T-helper 2 cell (primary cell): ENCODE results near the gene VIM.
"Not testable (repeated sequence)": the region's sequence is repeated elsewhere in the genome, so short reads cannot be mapped to it uniquely, and the experiment has no call there.

ENCODE experiments used
- DNase-seq, 5 experiments: peaks; one replicate each; pipeline versions ENCODE4 v3.0.0 to v3.0.0-alpha.2; 2012 to 2022

The VIM gene

GRCh38 chr10:17233286-17233991, 5.4 kb downstream of the VIM start:
- no peak for DNase-seq

DNA sequence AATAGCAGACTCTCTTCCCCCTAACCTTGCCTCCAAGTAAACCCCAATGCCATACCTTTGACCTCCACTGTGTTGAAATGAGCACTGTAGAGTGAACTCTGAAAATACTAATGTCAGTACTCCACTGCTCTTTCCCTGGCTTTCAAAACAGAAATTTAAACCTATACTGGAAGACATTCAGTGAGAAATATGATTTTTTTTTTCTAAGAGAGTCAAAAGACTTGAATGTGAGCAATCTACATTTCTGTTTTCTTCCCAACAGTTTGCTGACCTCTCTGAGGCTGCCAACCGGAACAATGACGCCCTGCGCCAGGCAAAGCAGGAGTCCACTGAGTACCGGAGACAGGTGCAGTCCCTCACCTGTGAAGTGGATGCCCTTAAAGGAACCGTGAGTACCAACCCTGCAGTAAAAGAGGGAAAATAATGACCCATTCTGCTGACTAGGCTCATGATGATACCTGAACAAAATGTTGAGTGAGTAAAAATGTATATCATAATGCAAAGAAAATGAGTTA, 6.4 kb downstream of the VIM start:
- no peak for DNase-seq

DNA sequence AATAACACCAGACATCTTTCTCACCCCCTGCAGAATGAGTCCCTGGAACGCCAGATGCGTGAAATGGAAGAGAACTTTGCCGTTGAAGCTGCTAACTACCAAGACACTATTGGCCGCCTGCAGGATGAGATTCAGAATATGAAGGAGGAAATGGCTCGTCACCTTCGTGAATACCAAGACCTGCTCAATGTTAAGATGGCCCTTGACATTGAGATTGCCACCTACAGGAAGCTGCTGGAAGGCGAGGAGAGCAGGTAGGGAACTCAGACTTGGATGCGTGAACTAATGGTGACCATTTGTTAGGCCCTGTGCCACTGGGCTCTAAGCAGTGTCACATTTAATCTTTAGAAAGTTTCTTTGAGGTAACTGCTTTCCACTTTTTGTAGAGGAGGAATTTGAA, 7.1 kb downstream of the VIM start:
- DNase-seq = no peak

DNA sequence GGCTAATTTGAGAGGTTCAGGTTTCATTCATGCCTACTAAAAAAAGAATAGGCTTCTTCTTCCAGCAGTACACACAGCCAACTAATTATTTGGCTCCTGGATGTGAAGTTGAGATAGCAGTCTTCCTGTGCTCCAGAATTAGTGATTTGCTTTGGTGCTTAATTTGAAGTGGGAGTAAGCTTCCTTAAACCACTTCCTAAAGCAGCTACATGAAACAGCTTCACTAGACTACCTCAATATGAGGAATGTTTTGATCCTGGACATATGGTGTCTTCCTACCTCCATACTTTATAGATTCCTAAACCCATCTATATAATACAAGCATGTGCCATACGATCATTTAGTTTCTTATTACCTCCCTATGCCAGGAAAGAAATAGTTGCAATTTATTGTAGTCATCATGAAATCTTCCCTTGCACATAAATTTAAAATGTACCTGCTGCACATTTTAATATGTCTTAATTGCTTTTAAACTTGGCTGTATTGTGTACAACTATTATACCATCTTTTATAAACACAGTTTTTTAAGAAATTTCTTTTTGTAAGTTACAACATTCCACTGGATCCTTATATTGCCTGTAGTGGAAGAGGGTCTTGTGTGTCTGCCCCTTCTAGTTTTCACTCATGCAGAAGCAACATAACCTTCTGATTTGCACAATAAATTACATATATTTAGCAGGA, 8.6 kb downstream of the VIM start:
- DNase-seq = no peak

- DNase-seq = no peak
Measured at GRCh38 chr10:17237149-17237527, 9.1 kb downstream of the VIM start.

- DNase-seq = no peak
Measured at GRCh38 chr10:17237915-17238444, 9.9 kb downstream of the VIM start.

GRCh38 chr10:17238445-17239291, 10.6 kb downstream of the VIM start:
- no peak for DNase-seq

DNA sequence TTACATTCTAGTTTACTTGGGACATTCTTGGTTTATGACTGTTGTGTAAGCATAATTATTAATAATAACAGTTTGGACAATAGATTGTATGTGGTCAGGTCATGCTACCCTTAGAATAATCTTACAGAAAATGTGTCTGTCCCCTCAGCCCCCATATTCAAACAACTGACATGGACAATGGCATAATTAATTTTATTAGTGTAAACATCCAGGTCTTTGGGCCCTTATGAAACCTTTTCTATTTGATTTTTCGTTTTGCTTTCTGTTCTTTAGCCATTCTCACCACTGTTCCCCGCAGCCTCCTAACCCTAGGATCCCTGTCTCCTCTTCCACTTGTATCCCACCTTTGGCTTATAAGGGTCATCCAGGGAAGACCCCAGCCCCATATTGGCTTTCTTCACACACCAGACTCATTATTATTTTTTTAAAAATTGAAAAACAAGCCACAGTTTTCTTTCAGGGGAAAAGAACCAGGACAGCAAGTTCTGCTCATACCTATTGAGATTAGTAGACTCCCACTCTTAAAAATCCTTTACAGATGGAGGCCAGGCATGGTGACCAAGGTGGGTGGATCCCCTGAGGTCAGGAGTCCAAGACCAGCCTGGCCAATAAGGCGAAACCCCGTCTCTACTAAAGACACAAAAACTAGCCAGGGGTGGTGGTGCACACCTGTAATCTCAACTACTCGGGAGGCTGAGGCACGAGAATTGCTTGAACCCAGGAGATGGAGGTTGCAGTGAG, 11.5 kb downstream of the VIM start:
- no peak for DNase-seq

- DNase-seq = no peak
Measured at GRCh38 chr10:17240096-17240495, 12.1 kb downstream of the VIM start.

- no peak for DNase-seq
Measured at GRCh38 chr10:17240616-17241015, 12.6 kb downstream of the VIM start.

DNA sequence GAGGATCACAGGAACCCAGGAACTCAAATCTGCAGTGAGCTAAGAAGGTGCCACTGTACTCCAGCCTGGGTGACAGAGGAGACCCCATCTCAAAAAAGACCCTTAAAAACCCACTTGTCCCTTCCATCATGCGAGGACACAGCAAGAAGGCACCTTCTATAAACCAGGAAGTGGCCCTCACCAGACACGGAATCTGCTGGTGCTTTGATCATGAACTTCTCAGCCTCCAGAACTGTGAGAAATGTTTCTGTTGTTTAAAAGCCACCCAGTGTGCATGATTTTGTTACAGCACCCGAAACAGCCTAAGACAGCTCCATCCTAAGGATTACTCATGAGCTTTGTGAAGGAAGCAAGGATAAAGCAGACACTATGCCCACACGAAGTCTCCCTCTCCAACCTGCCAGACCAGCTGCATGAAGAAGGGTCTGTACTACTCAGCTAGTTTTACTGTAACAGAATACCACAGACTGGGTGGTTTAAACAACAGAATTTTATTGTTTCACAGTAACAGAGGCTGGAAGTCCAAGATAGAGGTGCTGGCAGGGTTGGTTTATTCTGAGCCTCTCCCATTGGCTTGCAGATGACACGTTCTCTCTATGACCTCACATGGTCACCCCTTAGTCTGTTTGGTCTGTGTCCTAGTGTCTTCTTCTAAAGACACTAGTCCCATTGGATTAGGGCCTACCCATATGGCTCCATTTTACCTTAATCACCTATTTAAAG, 13.7 kb downstream of the VIM start:
- no peak for DNase-seq

DNA sequence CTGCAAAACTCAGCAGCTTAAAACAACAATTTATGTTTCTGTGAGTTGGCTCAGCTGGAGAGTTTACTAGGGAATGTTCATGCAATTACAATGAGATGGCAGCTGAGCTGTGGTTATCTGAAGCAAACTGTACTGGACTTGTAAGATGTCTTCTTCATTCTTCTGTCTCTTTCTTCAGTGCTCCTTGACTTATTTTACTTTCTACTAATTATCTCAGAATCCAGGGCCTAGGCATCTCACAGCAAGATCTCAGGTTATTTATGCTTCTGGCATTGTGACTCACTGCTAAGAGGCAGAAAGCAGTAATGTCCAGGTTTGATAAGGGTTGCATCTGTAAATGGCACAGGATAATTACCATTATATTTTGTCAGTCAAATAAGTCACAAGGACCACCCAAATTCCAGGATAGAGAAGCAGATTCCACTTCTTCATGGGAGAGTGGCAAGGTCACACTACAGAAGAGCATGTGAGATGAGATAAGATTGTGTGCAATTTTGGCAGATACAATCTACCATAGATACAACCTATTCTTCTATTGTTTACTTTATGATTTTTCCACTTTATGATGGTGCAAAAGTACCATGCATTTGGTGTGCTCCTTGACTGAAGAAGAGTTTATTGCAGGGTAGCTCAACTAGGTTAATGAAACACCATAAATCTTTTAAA, 16.8 kb downstream of the VIM start:
- DNase-seq = no peak

GRCh38 chr10:17247210-17247609, 19.2 kb downstream of the VIM start:
- no peak for DNase-seq

GRCh38 chr10:17248964-17249363, 20.9 kb downstream of the VIM start:
- DNase-seq = no peak

- peak in 1 of 5 experiments; percentile 40 for DNase-seq
Measured at GRCh38 chr10:17249820-17250219, 21.8 kb downstream of the VIM start.

- no peak for DNase-seq
Measured at GRCh38 chr10:17250736-17251135, 22.7 kb downstream of the VIM start.

GRCh38 chr10:17254543-17255050, 26.6 kb downstream of the VIM start:
- DNase-seq = not testable (repeated sequence)

DNA sequence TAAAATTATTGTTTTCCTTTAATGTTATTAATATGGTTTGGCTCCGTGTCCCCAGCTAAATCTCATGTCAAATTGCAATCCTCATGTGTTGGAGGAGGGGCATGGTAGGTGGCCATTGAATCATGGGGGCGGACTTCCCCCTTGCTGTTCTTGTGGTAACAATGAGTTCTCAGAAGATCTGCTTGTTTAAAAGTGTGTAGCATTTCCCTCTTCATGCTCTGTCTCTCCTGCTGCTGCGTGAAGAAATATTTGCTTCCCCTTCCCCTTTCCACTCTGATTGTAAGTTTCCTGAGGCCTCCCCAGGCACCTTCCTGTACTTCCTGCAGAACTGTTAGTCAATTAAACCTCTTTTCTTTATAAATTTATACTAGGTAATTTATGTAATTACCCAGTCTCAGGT, 27.5 kb downstream of the VIM start:
- no peak for DNase-seq

GRCh38 chr10:17256051-17256450, 28.0 kb downstream of the VIM start:
- peak in 1 of 5 experiments; percentile 69 for DNase-seq

- DNase-seq = no peak
Measured at GRCh38 chr10:17256627-17257026, 28.6 kb downstream of the VIM start.
